ENCODE data around the gene KCNMB1.

Gene KCNMB1

DNA sequence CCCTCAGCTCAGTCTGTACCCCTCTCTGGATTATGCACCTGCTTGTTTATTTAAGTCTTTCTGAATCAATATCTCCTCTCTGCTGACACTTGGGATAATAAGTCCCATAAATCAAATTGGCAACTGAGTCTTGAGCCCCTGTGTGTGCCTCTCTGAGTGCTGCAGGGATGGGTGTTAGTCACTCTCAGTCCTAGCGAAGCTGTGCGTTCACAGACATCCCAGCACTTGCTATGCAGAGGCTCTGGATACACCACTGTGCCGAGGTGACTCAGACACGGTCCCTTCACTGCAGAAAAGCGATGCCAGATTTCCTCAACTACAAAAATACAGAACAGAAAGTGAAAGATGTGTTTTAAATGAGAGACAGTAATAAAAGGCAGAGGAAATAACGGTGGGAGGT, 4.1 kb upstream of the KCNMB1 start:
- H3K4me3 ChIP-seq (ENCODE audit: low read length) = no peak overlapping the region
- TF ChIP-seq, protein P1, sequence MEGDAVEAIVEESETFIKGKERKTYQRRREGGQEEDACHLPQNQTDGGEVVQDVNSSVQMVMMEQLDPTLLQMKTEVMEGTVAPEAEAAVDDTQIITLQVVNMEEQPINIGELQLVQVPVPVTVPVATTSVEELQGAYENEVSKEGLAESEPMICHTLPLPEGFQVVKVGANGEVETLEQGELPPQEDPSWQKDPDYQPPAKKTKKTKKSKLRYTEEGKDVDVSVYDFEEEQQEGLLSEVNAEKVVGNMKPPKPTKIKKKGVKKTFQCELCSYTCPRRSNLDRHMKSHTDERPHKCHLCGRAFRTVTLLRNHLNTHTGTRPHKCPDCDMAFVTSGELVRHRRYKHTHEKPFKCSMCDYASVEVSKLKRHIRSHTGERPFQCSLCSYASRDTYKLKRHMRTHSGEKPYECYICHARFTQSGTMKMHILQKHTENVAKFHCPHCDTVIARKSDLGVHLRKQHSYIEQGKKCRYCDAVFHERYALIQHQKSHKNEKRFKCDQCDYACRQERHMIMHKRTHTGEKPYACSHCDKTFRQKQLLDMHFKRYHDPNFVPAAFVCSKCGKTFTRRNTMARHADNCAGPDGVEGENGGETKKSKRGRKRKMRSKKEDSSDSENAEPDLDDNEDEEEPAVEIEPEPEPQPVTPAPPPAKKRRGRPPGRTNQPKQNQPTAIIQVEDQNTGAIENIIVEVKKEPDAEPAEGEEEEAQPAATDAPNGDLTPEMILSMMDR (conservative IDR thresholded peaks at IDR 0.05; ENCODE audit: low read length) = no peak
- DNase-seq (ENCODE audit: low read depth) = no peak

GRCh38 chr5:170390472-170390871, 1.3 kb upstream of the KCNMB1 start:
- DNase-seq (ENCODE audit: low read depth) = no peak
- TF ChIP-seq, protein P1 (conservative IDR thresholded peaks at IDR 0.05; ENCODE audit: low read length) = no peak
- no peak overlapping the region for H3K4me3 ChIP-seq (ENCODE audit: low read length)

- TF ChIP-seq, protein P1 (conservative IDR thresholded peaks at IDR 0.05; ENCODE audit: low read length) = no peak
- H3K4me3 ChIP-seq (ENCODE audit: low read length) = no peak overlapping the region
- DNase-seq (ENCODE audit: low read depth) = no peak
Observed at GRCh38 chr5:170389550-170389892, 354 bp upstream of the KCNMB1 start.

- H3K4me3 ChIP-seq (ENCODE audit: low read length) = no peak overlapping the region
Observed at GRCh38 chr5:170387775-170388639, 1.2 kb downstream of the KCNMB1 start.

GRCh38 chr5:170386743-170387395, 2.3 kb downstream of the KCNMB1 start:
- no peak overlapping the region for H3K4me3 ChIP-seq (ENCODE audit: low read length)
- TF ChIP-seq, protein P1 (conservative IDR thresholded peaks at IDR 0.05; ENCODE audit: low read length) = no peak
- DNase-seq (ENCODE audit: low read depth) = no peak

More at GRCh38 chr5:170387775-170388639, 1.2 kb downstream of the KCNMB1 start:
- DNase-seq (ENCODE audit: low read depth) = no peak
- TF ChIP-seq, protein P1 (conservative IDR thresholded peaks at IDR 0.05; ENCODE audit: low read length) = no peak

GRCh38 chr5:170383227-170383626, 5.9 kb downstream of the KCNMB1 start:
- H3K4me3 ChIP-seq (ENCODE audit: low read length) = no peak overlapping the region
- no peak for DNase-seq (ENCODE audit: low read depth)
- TF ChIP-seq, protein P1 (conservative IDR thresholded peaks at IDR 0.05; ENCODE audit: low read length) = no peak

- TF ChIP-seq, protein P1 (conservative IDR thresholded peaks at IDR 0.05; ENCODE audit: low read length) = no peak
- no peak overlapping the region for H3K4me3 ChIP-seq (ENCODE audit: low read length)
- no peak for DNase-seq (ENCODE audit: low read depth)
Observed at GRCh38 chr5:170382790-170383189, 6.4 kb downstream of the KCNMB1 start.

Data from AG10803 (cell line).